Trophoblast cell (in vitro differentiated cells and primary cell): Measurements from ENCODE around the gene ZNF556.

ENCODE experiments used
- DNase-seq, 2 donors: peaks; one replicate each; pipeline ENCODE4 v3.0.0-alpha.2; 2016
- H2AFZ ChIP-seq: 2 replicates; pipeline ENCODE4 v1.6.1; 2013; ENCODE audit warnings: low read length, moderate library complexity, mild to moderate bottlenecking; ENCODE audit not compliant: insufficient read depth, poor library complexity
- H2AK5ac ChIP-seq: 2 replicates; pipeline ENCODE4 v1.6.1; 2013; ENCODE audit warnings: mild to moderate bottlenecking, low read length
- H2BK120ac ChIP-seq: 2 replicates; pipeline ENCODE4 v1.6.1; 2013; ENCODE audit warnings: low read length, mild to moderate bottlenecking, moderate library complexity; ENCODE audit not compliant: insufficient read depth, poor library complexity
- H2BK12ac ChIP-seq: 2 replicates; pipeline ENCODE4 v1.6.1; 2013; ENCODE audit warnings: mild to moderate bottlenecking, low read length, moderate library complexity
- H2BK5ac ChIP-seq: 2 replicates; pipeline ENCODE4 v1.6.1; 2013; ENCODE audit warnings: low read length, low read depth, moderate library complexity, mild to moderate bottlenecking; ENCODE audit not compliant: poor library complexity
- H3K14ac ChIP-seq: 2 replicates; pipeline ENCODE4 v1.6.1; 2013; ENCODE audit warnings: mild to moderate bottlenecking, low read length
- H3K18ac ChIP-seq: 2 replicates; pipeline ENCODE4 v1.6.1; 2013; ENCODE audit warnings: mild to moderate bottlenecking, low read length
- H3K23ac ChIP-seq: 2 replicates; pipeline ENCODE4 v1.6.1; 2013; ENCODE audit warnings: low read length
- H3K27ac ChIP-seq: 2 replicates; pipeline ENCODE4 v1.5.1; 2013; ENCODE audit warnings: low read depth, mild to moderate bottlenecking, inconsistent platforms, low read length, moderate library complexity
- H3K27me3 ChIP-seq: 2 replicates; pipeline ENCODE4 v1.6.1; 2013; ENCODE audit warnings: inconsistent platforms, mild to moderate bottlenecking, low read length, moderate library complexity; ENCODE audit not compliant: insufficient read depth
- H3K36me3 ChIP-seq, 2 experiments: 1 replicate in 1 of 2; 2 replicates in 1 of 2; pipeline ENCODE4 v1.6.1; 2013; ENCODE audit warnings: low read length in 2 of 2, mild to moderate bottlenecking in 2 of 2, moderate library complexity in 1 of 2; ENCODE audit not compliant: insufficient read depth in 2 of 2, control insufficient read depth in 1 of 2
- H3K4ac ChIP-seq: 2 replicates; pipeline ENCODE4 v1.6.1; 2013; ENCODE audit warnings: low read depth, mild to moderate bottlenecking, low read length, moderate library complexity
- H3K4me1 ChIP-seq, 2 experiments: 1 replicate in 1 of 2; 2 replicates in 1 of 2; pipeline ENCODE4 v1.6.1; 2013; ENCODE audit warnings: low read length in 2 of 2, mild to moderate bottlenecking in 2 of 2, moderate library complexity in 1 of 2; ENCODE audit not compliant: insufficient read depth in 2 of 2, control insufficient read depth in 1 of 2
- H3K4me2 ChIP-seq: 2 replicates; pipeline ENCODE4 v1.6.1; 2013; ENCODE audit warnings: inconsistent platforms, mild to moderate bottlenecking, low read length, moderate library complexity
- H3K4me3 ChIP-seq: 2 replicates; pipeline ENCODE4 v1.5.1; 2013; ENCODE audit warnings: mild to moderate bottlenecking, low read depth, low read length, inconsistent platforms
- H3K79me1 ChIP-seq: one replicate; pipeline ENCODE4 v1.6.1; 2013; ENCODE audit warnings: low read length
- H3K79me2 ChIP-seq: 2 replicates; pipeline ENCODE4 v1.6.1; 2013; ENCODE audit warnings: low read length, mild to moderate bottlenecking; ENCODE audit not compliant: control insufficient read depth, insufficient read depth, poor library complexity
- H3K9ac ChIP-seq: 2 replicates; pipeline ENCODE4 v1.6.1; 2013; ENCODE audit warnings: mild to moderate bottlenecking, low read length
- H3K9me3 ChIP-seq: 2 replicates; pipeline ENCODE4 v1.6.1; 2013; ENCODE audit warnings: low read depth, mild to moderate bottlenecking, control low read depth, inconsistent platforms, low read length; ENCODE audit not compliant: insufficient read depth
- H4K12ac ChIP-seq: 2 replicates; pipeline ENCODE4 v1.6.1; 2013; ENCODE audit warnings: low read depth, mild to moderate bottlenecking, low read length, moderate library complexity
- H4K8ac ChIP-seq: 2 replicates; pipeline ENCODE4 v1.6.1; 2013; ENCODE audit warnings: low read depth, mild to moderate bottlenecking, low read length, moderate library complexity
- H4K91ac ChIP-seq: one replicate; pipeline ENCODE4 v1.6.1; 2013; ENCODE audit warnings: low read depth, mild to moderate bottlenecking, low read length, moderate library complexity
- WGBS: extraction: QIAGEN DNeasy Blood & Tissue Kit; methylation state at CpG from one replicate; pipeline ENCODE4 v1.1.7; 2013; ENCODE audit warnings: missing lambda C conversion rate; ENCODE audit not compliant: insufficient read length, insufficient coverage; ENCODE audit errors: extremely low coverage; 5-methylcytosine and 5-hydroxymethylcytosine counted together

The ZNF556 gene

DNA sequence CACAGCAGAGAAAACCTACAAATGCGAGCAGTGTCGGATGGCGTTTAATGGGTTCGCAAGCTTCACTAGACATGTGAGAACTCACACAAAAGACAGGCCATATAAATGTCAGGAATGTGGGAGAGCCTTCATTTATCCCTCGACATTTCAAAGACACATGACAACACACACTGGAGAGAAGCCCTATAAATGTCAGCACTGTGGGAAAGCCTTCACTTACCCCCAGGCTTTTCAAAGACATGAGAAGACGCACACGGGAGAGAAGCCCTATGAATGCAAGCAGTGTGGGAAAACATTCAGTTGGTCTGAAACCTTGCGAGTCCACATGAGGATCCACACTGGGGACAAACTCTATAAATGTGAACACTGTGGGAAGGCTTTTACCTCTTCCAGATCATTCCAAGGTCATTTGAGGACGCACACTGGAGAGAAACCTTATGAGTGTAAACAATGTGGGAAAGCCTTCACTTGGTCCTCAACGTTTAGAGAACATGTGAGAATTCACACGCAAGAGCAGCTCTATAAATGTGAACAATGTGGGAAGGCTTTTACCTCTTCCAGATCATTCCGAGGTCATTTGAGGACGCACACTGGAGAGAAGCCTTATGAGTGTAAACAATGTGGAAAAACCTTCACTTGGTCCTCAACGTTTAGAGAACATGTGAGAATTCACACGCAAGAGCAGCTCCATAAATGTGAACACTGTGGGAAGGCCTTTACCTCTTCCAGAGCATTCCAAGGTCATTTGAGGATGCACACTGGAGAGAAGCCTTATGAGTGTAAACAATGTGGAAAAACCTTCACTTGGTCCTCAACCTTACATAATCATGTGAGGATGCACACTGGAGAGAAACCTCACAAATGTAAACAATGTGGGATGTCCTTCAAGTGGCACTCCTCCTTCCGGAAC is 50.4 kb downstream of the ZNF556 start:
- no CpG with 5 or more reads among the region's 16 CpGs for WGBS
- H3K79me2 ChIP-seq, result no peaks in the 10 kb centered on the region

DNA sequence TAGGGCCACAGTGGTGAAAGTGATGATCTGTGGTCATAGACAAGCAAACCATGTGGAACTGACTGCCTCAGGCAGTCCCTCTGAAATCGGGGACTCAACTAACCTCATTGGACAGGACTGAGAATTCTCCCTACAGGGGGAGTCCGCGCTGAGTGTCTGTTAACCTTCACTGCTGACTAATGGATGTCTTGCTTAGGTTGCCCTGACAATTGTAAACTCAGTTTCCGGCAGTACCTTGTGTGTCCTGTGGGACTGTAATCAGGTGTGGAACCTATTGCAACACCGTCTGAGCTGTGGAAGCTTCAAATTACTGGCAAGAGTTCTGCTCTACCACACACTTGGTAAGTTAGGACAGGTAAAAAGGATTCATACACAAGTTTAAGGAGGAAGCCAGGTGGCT is 55.9 kb downstream of the ZNF556 start:
- Histone ChIP-seq H2BK12ac (no peak overlapping the region), H4K91ac (no peak overlapping the region), H3K36me3 (peaks cover 4% of the 10 kb centered on the region in 2 experiments), H4K12ac (no peak overlapping the region), H3K18ac (no peak overlapping the region), H3K4me3 (no peak overlapping the region), H2AK5ac (no peak overlapping the region), H4K8ac (no peak overlapping the region), H2BK120ac (no peak overlapping the region), H3K4me1 (peaks cover 0 to 11% of the 10 kb centered on the region in 2 experiments), H3K23ac (no peak overlapping the region), H3K27me3 (no peaks in the 10 kb centered on the region), H3K9me3 (peaks cover under 1% of the 10 kb centered on the region), H3K27ac (no peak overlapping the region), H2AFZ (no peak overlapping the region), H3K4me2 (no peak overlapping the region), H3K79me2 (no peaks in the 10 kb centered on the region), H3K14ac (no peak overlapping the region), H3K4ac (no peak overlapping the region), H3K9ac (no peak overlapping the region), H3K79me1 (no peaks in the 10 kb centered on the region), H2BK5ac (no peak overlapping the region)
- WGBS, result no CpG with 5 or more reads among the region's 5 CpGs
- DNase-seq, result peak in 1 of 2 donors; percentile 58

More for the DNA sequence above, 50.4 kb downstream of the ZNF556 start:
- H4K91ac ChIP-seq, result no peak overlapping the region
- no peak for DNase-seq
- H4K12ac ChIP-seq, result no peak overlapping the region
- H4K8ac ChIP-seq, result no peak overlapping the region
- H3K4me1 ChIP-seq, result no peaks in the 10 kb centered on the region
- no peak overlapping the region for H3K18ac ChIP-seq
- no peak overlapping the region for H2AFZ ChIP-seq
- no peak overlapping the region for H2AK5ac ChIP-seq
- no peak overlapping the region for H3K4ac ChIP-seq
- no peak overlapping the region for H3K4me3 ChIP-seq
- no peak overlapping the region for H3K27ac ChIP-seq
- H2BK120ac ChIP-seq, result no peak overlapping the region
- H3K9me3 ChIP-seq, result peaks cover 8% of the 10 kb centered on the region
- peaks cover 12 to 16% of the 10 kb centered on the region in 2 experiments for H3K36me3 ChIP-seq
- no peak overlapping the region for H3K14ac ChIP-seq
- no peak overlapping the region for H2BK5ac ChIP-seq
- no peak overlapping the region for H3K9ac ChIP-seq
- no peaks in the 10 kb centered on the region for H3K79me1 ChIP-seq
- H2BK12ac ChIP-seq, result no peak overlapping the region
- H3K27me3 ChIP-seq, result no peaks in the 10 kb centered on the region
- H3K4me2 ChIP-seq, result no peak overlapping the region
- H3K23ac ChIP-seq, result no peak overlapping the region

DNA sequence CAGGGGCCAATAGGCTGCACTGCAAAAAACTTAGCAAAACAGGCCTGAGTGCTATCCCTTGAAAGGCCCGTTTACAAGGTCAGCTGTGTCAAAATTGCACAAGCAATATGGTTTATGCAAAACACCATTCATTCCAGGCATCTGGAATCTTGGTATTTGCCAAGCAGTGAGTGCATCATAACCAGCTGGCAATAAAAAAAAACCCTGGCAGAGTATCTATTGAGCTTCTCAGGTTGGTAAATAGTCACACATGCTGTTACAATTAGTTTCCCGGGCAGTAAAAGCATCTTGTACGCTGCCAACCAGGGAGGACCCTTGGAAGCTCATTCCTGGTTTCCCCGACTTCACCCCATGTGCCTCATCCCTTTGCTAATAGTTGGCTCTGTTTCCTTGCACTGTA is 56.4 kb downstream of the ZNF556 start:
- H3K27ac ChIP-seq, result no peak overlapping the region
- H3K4me3 ChIP-seq, result no peak overlapping the region
- H3K36me3 ChIP-seq, result peaks cover 3 to 4% of the 10 kb centered on the region in 2 experiments
- H3K9me3 ChIP-seq, result no peaks in the 10 kb centered on the region
- H3K4ac ChIP-seq, result no peak overlapping the region
- H3K9ac ChIP-seq, result no peak overlapping the region
- no peak overlapping the region for H4K12ac ChIP-seq
- no peak overlapping the region for H4K8ac ChIP-seq
- peak in 1 of 2 donors; percentile 57 for DNase-seq
- H3K4me1 ChIP-seq, result peaks cover 0 to 11% of the 10 kb centered on the region in 2 experiments
- no peaks in the 10 kb centered on the region for H3K79me2 ChIP-seq
- H2BK12ac ChIP-seq, result no peak overlapping the region
- no peaks in the 10 kb centered on the region for H3K27me3 ChIP-seq
- H2AFZ ChIP-seq, result no peak overlapping the region
- H3K23ac ChIP-seq, result no peak overlapping the region
- no peak overlapping the region for H3K18ac ChIP-seq
- no peaks in the 10 kb centered on the region for H3K79me1 ChIP-seq
- H3K4me2 ChIP-seq, result no peak overlapping the region
- no peak overlapping the region for H4K91ac ChIP-seq
- H3K14ac ChIP-seq, result no peak overlapping the region
- no peak overlapping the region for H2BK5ac ChIP-seq
- no peak overlapping the region for H2BK120ac ChIP-seq
- H2AK5ac ChIP-seq, result no peak overlapping the region
- WGBS, result no CpG with 5 or more reads among the region's 4 CpGs

DNA sequence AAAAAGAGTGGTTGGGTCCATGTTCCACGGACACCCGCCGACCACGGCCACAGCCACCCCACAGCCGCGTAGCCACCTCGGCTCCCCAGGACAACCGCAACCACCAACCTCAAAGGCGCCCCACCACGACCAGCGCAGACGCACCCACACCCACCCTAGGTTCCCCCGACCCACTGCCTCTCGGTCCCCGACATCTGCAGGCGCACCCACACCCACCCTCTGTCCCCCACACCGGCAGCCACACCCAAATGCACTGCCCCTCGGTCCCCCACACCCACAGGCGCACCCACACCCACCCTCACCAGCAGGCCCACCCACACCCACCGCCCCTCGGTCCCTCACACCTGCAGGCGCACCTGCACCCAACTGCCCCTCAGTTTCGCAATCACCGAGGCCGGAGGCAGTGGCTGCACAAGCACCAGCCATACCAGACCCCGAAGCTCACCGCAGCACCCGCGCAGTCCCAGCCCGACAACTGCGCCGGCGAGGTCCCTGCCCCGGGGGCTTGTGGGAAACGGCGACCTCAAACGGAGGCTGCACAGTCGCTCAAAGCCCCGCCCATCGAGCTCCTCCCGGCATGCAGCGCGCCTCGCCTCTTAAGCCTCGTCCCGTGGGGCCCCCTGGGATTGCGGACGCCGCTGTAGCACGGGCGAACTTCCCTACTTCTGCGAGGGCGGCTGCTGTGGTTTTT is 59.4 kb downstream of the ZNF556 start:
- WGBS, result no CpG with 5 or more reads among the region's 53 CpGs
- no peak overlapping the region for H2BK12ac ChIP-seq
- no peak overlapping the region for H3K23ac ChIP-seq
- no peaks in the 10 kb centered on the region for H3K79me1 ChIP-seq
- H3K18ac ChIP-seq, result no peak overlapping the region
- no peak overlapping the region for H3K9ac ChIP-seq
- H2AFZ ChIP-seq, result no peak overlapping the region
- H3K14ac ChIP-seq, result no peak overlapping the region
- no peaks in the 10 kb centered on the region for H3K79me2 ChIP-seq
- no peak overlapping the region for H3K4me3 ChIP-seq
- DNase-seq, result peak in 1 of 2 donors; percentile 14
- no peak overlapping the region for H4K8ac ChIP-seq
- peaks cover 0 to 11% of the 10 kb centered on the region in 2 experiments for H3K4me1 ChIP-seq
- no peak overlapping the region for H2BK120ac ChIP-seq
- H3K9me3 ChIP-seq, result peaks cover 1% of the 10 kb centered on the region
- H3K27me3 ChIP-seq, result no peaks in the 10 kb centered on the region
- H4K91ac ChIP-seq, result no peak overlapping the region
- H2BK5ac ChIP-seq, result no peak overlapping the region
- no peak overlapping the region for H3K4me2 ChIP-seq
- no peak overlapping the region for H3K27ac ChIP-seq
- H3K36me3 ChIP-seq, result peaks cover 2% of the 10 kb centered on the region in 2 experiments
- H2AK5ac ChIP-seq, result no peak overlapping the region
- H3K4ac ChIP-seq, result no peak overlapping the region
- H4K12ac ChIP-seq, result no peak overlapping the region
